Measurements from ENCODE around the gene EXOC8.
"Not testable (repeated sequence)": the region's sequence is repeated elsewhere in the genome, so short reads cannot be mapped to it uniquely, and the experiment has no call there.

The EXOC8 gene

DNA sequence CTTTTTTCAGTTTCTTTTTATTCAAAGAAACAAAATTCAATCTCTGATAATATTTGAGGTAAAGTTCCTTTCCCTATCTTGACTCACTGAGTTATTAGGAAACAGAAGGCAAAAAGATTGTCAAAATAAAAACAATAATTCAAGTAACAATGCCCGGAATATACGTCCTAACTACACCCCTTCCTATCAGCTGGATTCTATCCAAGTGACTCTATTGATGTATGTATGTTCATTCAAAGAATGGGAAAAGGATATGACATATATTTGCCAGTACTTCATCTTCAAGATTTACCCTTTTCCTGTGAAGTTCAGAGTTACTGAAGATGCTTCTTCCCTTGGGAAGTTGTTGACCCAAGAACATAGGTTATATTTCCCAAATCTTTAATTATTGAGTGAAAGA is 14.2 kb upstream of the EXOC8 start:
- no peak for DNase-seq

DNA sequence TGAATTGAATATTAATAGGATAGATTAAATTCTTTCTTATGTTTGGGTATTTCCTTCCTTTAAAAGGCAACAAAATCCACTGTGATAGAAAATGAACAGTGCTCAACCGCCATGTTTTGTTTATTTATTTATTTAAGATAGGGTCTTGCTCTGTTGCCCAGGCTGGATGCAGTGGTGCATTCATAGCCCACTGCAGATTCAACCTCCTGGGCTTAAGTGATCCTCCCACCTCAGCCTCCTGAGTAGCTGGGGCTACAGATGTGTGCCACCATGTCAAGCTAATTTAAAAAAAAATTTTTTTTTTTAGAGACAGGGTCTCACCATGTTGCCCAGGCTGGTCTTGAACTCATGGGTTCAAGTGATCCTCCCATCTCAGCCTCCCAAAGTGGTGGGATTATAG is 11.2 kb upstream of the EXOC8 start:
- DNase-seq: not testable (repeated sequence)

DNA sequence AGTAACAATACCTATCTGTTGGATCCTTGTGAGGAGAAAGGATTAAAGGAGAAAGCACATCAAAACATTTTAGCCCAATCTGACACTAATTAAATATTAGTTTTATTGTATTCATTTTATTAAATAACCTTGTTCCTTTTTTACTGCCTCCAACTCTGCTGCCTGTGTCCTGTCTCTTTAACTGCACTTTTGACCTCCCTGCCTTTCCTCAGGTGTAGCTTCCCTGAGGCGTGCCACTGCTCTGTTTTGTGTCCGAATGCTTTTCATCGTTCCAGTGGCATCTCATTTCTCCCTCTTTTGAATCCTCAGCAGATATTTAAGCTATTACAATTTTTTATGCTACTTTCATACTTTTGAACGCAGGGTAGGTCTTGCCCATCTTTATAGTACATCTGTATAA is 10.8 kb upstream of the EXOC8 start:
- no peak for DNase-seq

DNA sequence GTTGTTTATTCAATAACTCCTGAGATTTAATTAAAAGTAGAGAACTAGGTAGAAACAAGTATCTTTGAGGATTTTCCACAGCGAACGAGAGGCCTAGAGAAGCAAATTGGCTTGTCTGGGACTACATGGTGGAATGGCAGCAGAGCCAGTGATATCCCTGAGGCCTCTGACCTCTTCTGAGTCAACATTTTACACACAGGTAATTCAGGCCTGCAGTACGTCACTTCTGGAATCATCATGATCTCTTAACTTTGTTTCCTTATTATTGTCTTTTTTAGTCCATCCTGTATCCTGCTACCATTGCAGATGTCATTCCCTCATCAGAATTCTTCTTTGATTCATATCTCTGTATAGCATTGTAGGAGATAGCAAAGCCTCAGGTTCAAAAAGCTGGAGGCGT is 10.3 kb upstream of the EXOC8 start:
- DNase-seq: no peak

DNA sequence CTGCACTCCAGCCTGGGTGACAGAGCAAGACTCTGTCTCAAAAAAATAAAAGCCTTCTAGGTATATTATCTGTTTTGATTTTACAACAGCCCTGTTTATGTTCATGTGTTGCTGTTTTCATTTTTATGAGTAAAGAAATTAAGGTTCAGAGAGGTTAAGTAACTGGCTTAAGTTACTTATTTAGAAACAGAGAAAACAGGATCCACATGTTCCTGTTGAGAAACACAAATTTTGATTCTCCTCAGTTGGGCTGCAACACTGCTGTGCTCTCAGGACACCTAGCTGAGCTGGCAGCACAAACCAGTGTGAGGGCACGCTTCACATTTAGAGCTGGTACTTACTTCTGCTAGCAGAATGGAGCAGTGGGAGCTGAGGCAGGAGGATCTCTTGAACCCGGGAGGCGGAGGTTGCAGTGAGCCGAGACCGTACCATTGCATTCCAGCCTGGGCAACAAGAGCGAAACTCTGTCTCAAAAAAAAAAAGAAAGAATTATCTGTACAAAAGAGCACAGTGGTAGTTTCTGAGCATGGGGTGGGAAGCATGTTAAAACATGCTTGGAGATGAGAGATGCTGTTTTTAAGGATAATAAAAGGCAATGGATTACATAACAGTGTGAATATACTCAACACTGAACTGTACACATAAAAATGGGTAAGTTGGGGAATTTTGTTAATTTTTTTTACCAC is 2.8 kb upstream of the EXOC8 start:
- no peak for DNase-seq

DNA sequence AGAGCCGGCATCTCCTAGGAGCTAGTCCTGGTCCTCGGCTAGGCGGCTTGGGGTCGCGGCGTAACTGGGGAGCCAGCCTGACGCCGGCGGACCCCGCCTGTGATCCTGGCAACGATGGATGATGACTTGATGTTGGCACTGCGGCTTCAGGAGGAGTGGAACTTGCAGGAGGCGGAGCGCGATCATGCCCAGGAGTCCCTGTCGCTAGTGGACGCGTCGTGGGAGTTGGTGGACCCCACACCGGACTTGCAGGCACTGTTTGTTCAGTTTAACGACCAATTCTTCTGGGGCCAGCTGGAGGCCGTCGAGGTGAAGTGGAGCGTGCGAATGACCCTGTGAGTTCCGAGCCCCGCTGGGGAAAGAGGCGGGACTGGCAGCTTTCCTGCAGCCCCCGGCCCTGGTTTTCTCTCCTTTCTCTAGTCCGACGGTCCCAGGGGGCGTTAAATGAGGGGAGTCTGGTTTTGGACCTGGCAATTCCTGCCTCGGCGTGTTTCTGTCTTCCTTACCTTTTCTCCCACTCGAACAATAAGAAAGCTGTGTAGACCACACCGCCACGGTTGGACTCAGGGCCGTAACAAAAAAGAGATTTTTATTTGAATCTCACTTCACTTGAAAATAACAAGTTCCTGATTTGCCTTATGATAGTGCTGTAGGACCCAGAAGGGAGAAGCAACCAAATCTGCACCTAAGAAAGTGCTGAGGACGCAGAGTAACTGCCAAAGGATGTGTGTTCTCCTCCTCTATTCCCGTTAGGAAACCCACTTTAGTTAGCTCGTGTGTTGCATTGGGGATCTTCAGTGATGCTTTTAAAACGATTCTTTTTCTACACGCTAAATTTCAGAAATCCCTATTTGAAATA is 847 bp upstream of the EXOC8 start, which contains the start of gene SPRTN:
SPRTN (plus strand) TSS at position 24 of the 859 bp plus-strand sequence; CDS start at position 115, 91 bp downstream.
- DNase-seq: peak in 1 of 4 experiments; percentile 38

DNA sequence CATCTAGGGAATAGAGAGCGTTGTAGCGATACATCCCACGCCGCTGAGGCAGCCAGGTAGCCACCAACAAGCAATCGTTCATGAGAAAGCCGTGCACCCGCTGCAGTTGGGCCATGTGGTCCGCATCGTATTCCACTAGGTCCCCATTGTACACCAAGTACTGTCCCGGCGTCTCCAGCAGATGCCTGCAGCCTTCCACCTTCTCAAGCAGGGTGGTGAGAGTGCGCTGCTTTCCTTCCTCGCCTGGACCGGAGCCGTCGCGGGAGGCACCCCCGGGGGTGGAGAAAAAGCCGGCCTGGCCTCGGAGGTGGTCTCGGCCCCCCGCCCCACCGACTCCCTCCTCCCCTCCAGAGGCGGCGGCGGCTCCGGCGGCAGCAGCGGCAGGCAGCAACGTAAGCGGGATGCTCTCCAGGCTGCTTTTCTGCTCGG is 595 bp downstream of the EXOC8 start:
- DNase-seq: peak in 1 of 4 experiments; percentile 39

DNA sequence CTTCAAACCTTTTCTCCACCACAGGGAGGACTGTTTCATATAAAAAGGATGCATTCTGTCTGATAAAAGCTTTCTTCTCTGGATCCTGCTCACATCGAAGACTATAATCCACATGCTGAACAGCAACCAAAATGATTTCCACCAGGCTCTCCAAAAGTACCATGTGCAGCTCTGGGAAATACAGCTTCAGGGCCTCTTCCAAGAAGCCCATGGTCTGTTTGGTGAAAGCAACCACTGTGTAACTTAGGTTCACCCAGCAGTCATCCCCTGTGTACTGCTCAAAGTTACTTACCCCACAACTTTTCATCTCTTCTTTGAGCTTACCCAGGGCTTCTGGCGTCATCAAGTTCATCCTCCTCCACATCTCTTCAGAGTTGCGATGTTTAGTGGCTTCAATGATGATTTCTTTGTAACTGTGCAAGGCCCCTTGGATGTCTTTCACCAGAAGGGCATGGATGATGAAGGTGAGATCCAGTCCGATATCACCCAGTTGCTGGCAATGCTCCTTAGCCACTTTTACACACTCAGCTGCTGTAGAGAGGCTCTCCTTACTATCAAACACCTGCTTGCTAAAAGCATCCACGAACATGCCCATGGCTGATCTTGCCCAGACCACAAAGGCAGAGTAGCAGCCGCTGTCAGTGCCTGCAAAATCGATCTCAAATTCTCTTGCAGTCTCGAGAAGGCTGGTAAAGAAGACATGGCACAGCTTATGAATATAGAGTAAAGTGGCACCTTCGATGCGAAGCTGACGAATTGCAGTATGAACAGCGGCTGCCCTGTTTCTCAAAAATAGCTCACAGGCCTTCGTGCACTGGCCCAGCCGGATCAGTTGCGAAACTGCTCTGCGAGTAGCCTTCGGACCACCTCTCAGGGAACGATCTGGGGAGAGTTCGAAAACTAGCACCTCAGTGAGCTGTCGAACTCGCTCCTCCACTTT is 1.7 kb downstream of the EXOC8 start:
- no peak for DNase-seq

DNA sequence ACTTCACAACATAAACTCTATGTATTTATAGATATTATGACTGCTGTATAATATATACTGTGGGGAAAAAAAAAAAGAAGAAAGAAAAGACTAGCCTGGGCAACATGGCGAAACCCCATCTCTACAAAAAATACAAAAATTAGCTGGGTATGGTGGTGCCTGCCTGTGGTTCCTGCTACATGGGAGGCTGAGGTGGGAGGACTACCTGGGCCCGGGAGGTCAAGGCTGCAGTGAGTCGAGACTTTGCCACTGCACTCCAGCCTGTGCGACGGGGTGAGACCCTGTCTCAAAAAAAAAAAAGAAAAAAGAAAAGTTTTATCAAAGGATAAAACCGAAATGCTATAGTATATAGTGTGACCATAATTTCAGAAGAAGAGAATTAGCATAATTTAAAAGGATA is 2.7 kb downstream of the EXOC8 start:
- DNase-seq: no peak

DNA sequence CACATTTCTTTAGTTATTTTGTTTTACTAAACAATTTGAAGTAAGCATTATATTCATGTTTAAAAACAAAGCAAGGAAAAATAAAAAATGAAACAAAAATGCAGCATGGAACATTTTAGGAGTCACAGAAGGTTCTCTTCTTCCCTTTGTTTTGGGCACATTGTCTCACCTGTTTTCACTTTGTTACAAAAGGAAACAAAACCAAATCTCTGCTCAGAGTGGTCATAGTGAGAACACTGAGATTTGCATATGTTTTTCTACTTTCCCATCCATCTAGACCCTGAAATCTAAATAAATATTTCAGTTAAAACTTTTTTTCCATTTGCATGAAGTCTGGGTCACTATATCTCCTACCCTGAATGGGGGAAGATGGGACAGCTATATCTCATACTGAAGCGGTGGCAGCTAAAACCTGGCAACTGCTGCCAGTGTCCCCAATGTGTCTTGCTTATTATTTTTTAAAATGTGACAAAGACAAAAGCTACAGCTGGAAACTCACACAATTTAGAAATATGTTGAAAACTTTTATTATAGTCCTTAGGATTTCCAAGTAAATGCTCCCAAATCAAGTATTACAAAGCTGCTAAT is 3.5 kb downstream of the EXOC8 start:
- DNase-seq: no peak

DNA sequence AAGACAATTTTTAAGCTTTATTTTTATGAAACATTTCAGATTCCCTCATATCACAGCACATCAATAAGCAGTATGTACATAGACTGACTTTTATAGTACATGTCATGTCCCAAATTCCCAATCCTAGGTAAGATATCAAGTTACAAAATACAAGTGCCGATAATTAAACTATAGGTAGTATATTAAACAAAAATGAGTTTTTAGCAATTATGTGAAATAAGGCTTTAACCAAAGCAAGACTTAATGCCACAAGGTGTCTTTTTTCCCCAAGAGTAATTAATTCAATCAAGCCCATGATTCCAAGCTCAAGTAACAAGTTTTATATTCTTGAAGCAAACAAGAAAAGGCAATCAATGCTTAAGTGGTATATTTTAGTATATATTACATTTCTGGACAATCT is 4.9 kb downstream of the EXOC8 start:
- DNase-seq: no peak

DNA sequence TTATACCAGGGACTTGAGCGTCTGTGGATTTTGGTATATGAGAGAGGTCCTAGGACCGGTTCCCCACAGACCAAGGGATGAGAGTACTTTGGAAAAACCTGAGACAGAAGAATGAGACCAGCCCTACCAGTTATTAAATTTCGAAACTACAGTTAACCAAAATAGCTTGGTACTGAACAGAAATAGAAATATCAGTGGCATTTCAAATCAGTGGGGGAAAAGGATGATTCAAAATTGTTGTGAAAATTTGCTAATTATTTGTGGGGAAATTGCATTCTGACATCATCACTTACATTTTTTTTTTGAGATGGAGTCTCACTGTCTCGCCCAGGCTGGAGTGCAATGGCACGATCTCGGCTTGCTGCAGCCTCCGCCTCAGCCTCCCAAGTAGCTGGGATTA is 8.2 kb downstream of the EXOC8 start:
- no peak for DNase-seq

DNA sequence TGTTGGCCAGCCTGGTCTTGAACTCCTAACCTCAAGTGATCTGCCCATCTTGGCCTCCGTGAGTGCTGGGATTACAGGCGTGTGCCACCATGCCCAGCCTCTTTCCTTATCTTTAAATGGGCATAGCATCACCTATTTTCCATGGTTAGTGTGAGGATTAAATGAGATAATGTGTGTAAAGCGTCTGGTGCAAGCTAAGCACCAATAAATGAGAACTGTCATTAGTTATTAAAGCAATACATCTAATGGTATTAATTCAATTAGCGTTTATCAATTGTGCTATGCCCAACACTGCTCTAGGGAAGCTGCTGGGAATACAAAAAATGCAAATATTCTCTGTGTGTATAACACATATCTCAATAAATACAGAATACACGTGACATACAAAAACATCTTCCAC is 10.0 kb downstream of the EXOC8 start:
- no peak for DNase-seq

DNA sequence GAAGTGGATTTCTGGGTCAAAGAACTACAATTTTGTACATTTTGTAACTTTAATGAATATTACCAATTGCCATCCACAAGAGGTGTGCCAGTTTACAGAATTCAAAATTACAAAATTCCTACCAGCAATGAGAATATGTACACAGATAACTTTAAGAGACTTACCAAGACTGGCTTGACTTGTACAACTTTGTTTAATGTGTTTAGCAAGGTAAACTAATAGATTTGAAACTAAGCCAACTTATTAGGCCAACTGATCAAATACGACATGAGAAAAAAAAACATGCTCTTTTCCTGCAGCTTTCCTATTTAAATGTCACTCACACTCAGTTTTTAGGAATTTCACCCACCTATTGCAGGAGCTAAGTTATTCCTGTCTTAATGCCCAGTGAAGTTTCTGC is 11.4 kb downstream of the EXOC8 start:
- DNase-seq: no peak

DNA sequence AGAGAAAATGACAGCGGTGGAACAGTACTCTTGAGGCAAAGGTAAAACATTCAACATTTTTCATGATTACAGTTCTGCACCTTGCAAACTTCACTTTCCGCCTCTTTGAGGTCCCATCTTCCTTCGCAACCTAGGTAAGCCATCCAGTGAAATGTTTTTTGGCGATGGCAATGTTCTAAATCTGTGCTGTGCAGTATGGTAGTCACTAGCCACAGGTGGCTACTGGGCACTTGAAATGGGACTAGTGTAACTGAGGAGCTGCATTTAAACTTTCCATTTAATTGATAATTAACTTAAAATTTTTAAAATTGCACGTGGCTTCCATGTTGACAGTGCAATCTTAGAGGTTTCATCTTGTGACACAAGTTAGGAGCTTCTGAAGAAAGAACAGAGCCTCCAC is 13.0 kb downstream of the EXOC8 start:
- DNase-seq: no peak

DNA sequence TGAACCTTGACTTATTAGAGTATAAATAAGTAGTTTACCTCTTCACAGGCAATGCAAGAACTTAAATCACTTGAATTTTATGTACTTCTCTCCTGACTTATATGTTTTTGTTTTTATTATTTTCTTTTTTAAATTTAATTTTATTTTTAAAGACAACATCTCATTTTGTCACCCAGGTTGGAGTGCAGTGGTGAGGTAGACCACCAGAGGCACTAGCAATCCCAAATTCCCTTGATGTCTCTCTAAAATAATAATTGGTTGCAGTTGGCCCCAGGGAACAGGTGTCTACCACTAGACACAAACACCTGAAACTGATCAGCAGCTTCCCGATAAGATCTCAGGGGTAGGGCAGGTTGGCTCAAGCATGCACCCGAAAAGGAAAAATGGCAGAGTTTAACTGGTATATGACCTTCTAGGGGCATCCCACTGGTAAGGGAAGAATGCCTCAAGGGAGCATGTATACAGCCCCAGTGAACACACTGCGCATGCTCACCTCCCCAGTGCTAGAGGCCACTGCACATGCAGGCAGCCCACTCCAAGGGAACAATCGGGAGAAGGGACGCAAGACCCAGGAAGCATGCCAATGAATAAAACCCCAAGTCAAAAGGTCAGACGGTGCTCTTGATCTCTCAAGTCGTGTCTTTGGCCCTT is 14.6 kb downstream of the EXOC8 start:
- no peak for DNase-seq

DNA sequence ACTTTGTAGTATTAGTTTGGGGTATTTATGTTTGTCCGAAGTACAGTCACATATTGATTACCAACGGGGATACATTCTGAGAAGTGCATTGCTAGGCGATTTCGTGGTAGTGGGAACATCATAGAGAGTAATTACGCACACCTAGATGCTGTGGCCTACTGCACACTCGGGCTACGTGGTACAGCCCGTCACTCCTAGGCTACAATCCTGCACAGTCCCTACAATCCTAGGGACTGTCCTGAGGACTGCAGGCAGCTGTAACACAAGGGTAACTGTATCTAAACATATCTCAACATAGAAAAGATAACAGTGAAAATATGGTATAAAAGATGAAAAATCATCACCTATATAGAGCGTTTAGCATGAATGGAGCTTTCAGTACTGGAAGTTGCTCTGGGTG is 18.6 kb downstream of the EXOC8 start:
- DNase-seq: no peak

DNA sequence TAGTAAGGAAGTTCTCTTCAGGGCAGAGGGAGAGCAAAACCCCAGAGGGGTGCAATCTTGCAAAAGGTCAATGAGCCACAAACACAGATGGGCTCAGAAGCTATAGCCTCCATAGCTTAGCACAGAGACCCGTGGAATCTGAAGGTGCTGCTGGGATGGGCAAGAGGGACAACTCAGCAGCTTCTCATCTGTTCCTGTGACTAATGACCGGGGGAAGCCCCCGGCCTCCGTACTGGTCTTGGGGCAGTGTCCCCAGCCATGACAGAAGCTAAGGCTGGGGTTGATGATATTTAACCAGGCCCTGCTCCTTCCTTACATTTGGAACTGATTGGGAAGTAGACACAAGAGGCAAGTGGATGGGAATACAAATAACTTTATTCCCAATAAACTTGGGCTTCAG is 19.1 kb downstream of the EXOC8 start:
- no peak for DNase-seq

DNA sequence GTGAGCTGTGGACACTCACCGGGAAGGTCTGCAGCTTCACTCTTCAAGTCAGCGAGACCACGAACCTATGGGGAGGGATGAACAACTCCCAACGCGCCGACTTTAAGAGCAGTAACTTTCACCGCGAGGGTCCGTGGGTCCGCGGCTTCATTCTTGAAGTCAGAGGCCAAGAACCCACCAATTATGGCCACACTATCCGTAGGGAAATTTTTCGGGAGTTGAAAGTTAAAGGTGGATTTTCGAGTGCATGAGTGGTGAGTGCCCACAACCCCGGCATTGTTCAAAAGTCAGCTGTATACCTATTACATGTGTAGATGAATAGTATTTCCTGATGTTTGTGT is 19.7 kb downstream of the EXOC8 start:
- DNase-seq: no peak

DNA sequence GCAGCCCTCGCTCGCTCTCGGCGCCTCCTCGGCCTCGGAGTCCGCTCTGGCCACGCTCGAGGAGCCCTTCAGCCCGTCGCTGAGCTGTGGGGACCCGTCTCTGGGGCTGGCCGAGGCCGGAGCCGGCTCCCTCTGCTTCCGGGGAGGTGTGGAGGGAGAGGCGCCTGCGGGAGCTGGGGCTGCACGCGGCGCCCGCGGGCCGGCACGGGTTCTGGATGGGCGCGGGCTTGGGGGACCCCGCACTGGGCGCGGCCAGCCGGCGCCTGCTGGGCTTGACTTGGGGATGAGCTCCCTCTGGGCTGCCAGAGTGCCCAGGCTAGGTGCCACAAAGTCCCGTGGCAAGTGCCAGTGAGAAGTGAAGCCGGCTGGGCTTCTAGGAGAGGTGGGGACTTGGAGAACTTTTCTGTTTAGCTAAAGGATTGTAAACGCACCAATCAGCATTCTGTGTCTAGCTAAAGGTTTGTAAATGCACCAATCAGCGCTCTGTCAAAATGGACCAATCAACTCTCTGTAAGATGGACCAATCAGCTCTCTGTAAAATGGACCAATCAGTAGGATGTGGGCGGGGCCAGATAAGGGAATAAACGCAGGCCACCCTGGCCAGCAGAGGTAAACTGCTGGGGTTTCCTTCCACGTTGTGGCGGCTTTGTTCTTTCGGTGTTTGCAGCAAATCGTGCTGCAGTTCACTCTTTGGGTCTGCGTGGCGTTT is 20.2 kb downstream of the EXOC8 start:
- DNase-seq: no peak

DNA sequence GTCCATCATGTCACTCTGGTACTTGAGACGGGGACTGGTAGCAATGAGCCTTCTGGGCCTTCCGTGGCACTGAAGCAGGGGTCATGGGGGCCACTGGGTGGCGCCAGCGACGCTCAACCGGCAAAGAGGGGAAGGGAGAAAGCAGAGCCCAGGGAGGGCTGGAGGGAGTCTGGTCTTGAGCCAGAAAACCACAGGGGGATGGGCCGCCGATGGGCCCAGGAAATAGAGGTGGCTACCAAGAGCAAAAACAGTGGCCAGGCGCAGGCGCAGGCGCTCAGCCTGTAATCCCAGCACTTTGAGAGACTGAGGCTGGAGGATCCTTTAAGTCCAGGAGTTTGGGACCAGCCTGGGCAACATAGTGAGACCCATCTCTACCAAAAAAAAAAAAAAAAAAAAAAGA is 21.8 kb downstream of the EXOC8 start:
- peak in 3 of 4 experiments; percentile 2 to 19 (median 7) for DNase-seq

DNA sequence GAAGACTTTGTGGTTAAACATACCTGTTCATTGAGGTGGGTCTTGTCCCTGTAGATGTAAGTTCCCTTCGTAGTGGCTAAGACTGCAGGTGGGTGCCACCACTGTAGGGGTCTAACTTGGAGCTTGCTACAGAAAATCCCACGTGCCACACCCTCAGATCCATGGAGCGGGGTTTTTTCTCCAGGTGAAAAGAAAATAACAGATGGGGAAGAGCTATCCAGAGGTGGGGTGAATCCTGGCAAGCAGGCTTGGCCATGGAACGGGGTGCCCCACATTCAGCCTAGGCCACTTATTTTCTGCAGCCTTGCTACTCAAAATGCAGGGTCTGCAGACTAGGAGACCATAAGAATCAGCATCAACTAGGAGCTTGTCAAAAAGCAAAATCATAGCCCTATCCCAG is 24.0 kb downstream of the EXOC8 start:
- DNase-seq: no peak

All from activated naive CD4-positive, alpha-beta T cell (primary cell).